PC-9 (cell line): ENCODE measurements around the gene DNASE1L2.

Source experiments
- CTCF ChIP-seq: fragments of 200-600 bp; sonication (generic); conservative IDR thresholded peaks from 2 replicates; pipeline ENCODE4 v1.6.1; 2017; ENCODE audit warnings: mixed run types, antibody characterized with exemption, mild to moderate bottlenecking, moderate library complexity
- EZH2 ChIP-seq: fragments of 200-600 bp; sonication (generic); IDR thresholded peaks from 2 replicates; pipeline ENCODE4 v1.8.0; 2017; ENCODE audit warnings: antibody characterized with exemption, low read depth

- no peak for TF ChIP-seq CTCF
- no peak for TF ChIP-seq EZH2
Measured at GRCh38 chr16:2242598-2242997, 6.4 kb downstream of the DNASE1L2 start.
